ENCODE results near the gene CCDC142. TPM values are rescaled to one million over a fixed set of nuclear protein-coding genes. Genes with fewer than 3 reads are reported as not detected.

The CCDC142 gene
- total RNA-seq, 2 experiments from 2014 or later = 10.2 to 12.4 TPM

DNA sequence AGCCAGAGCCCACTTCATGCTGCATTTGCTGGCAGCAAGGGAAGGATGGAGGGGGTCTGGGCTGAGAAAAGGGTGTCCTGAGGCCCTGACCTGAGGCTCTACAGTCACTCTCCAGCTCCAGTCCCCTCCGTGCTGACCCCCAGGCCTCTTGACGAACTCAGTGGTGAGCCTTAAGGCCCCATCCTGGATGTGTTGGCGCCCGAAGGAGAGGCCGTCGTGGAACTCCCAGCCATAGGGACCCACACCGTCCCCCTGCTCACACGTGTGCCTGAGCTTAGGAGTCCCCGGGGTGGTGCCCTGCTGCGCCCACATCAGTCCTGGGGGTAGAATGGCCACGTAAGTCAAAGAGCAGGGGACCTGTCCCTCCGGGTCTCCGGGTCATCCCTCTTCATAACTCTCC is 18.4 kb downstream of the CCDC142 start:
- intact Hi-C loops (cut with DNase I, micrococcal nuclease) = no loop called here
- Mint-ChIP-seq H3K27ac (peak overlapping the region; percentile 97), H3K4me3 (peak overlapping the region; percentile 82), H3K9me3 (no peaks in the 10 kb centered on the region), H3K4me1 (ENCODE audit: low read depth) (peaks cover 30% of the 10 kb centered on the region), H3K27me3 (no peaks in the 10 kb centered on the region), H3K36me3 (ENCODE audit: low read depth) (peaks cover 16% of the 10 kb centered on the region)
- Histone ChIP-seq H3K36me3 (ENCODE audit: insufficient read depth, low read length) (peaks cover 25% of the 10 kb centered on the region), H3K4me1 (ENCODE audit: insufficient read depth, low read length) (peaks cover 24% of the 10 kb centered on the region), H3K4me3 (ENCODE audit: low read length) (peak overlapping the region; percentile 81), H3K27ac (ENCODE audit: low read depth in 1 of 2, low read length in 2 of 2) (peak overlapping the region in 1 of 2 donors; percentile 80), H3K9me3 (ENCODE audit: control insufficient read depth in 1 of 2, insufficient read depth in 1 of 2, low read length in 2 of 2) (no peaks in the 10 kb centered on the region), H3K27me3 (ENCODE audit: control insufficient read depth in 1 of 2, insufficient read depth in 2 of 2, low read length in 2 of 2) (no peaks in the 10 kb centered on the region)
- POLR2A ChIA-PET = interaction anchor here (0.7 to 1.8 kb wide), 2 partner anchors 9 to 46 kb away, joined by 4 to 12 read pairs; partner anchors contain the start of gene INO80B
- ATAC-seq (ENCODE audit: poor library complexity) = no peak
- peak in 1 of 14 experiments; percentile 36 for DNase-seq
- no peak for TF ChIP-seq CTCF (IDR thresholded peaks at IDR 0.05)
- CTCF ChIA-PET = interaction anchor here (1.3 kb wide), 1 partner anchor 11 kb away, joined by 4 read pairs; no protein-coding TSS in a partner anchor

- peaks cover 34% of the 10 kb centered on the region for H3K4me1 ChIP-seq (ENCODE audit: insufficient read depth, low read length)
- no peak overlapping the region for H3K27ac Mint-ChIP-seq
- POLR2A ChIA-PET = interaction anchor here (0.9 to 1.0 kb wide), 2 partner anchors 18 to 19 kb away, joined by 3 read pairs; no protein-coding TSS in a partner anchor
- H3K9me3 ChIP-seq (ENCODE audit: control insufficient read depth in 1 of 2, insufficient read depth in 1 of 2, low read length in 2 of 2) = no peaks in the 10 kb centered on the region
- DNase-seq (no peak), ATAC-seq (ENCODE audit: poor library complexity) (no peak)
- peak overlapping the region; percentile 82 for H3K4me3 Mint-ChIP-seq
- peaks cover 45% of the 10 kb centered on the region for H3K4me1 Mint-ChIP-seq (ENCODE audit: low read depth)
- intact Hi-C loops (cut with DNase I, micrococcal nuclease) = no loop called here
- H3K36me3 ChIP-seq (ENCODE audit: insufficient read depth, low read length) = peaks cover 25% of the 10 kb centered on the region
- no peaks in the 10 kb centered on the region for H3K27me3 Mint-ChIP-seq
- H3K27me3 ChIP-seq (ENCODE audit: control insufficient read depth in 1 of 2, insufficient read depth in 2 of 2, low read length in 2 of 2) = no peaks in the 10 kb centered on the region
- H3K36me3 Mint-ChIP-seq (ENCODE audit: low read depth) = peaks cover 23% of the 10 kb centered on the region
- no peak overlapping the region for H3K27ac ChIP-seq (ENCODE audit: low read depth in 1 of 2, low read length in 2 of 2)
- CTCF ChIA-PET = no interaction called here
- H3K4me3 ChIP-seq (ENCODE audit: low read length) = no peak overlapping the region
- TF ChIP-seq CTCF (IDR thresholded peaks at IDR 0.05) = no peak
- H3K9me3 Mint-ChIP-seq = no peaks in the 10 kb centered on the region
These were observed 20.1 kb downstream of the CCDC142 start for GRCh38 chr2:74462786-74463105.

- Histone ChIP-seq H3K4me1 (ENCODE audit: insufficient read depth, low read length) (peaks cover 35% of the 10 kb centered on the region), H3K27me3 (ENCODE audit: control insufficient read depth in 1 of 2, insufficient read depth in 2 of 2, low read length in 2 of 2) (no peaks in the 10 kb centered on the region), H3K36me3 (ENCODE audit: insufficient read depth, low read length) (peaks cover 25% of the 10 kb centered on the region), H3K4me3 (ENCODE audit: low read length) (no peak overlapping the region), H3K9me3 (ENCODE audit: control insufficient read depth in 1 of 2, insufficient read depth in 1 of 2, low read length in 2 of 2) (no peaks in the 10 kb centered on the region), H3K27ac (ENCODE audit: low read depth in 1 of 2, low read length in 2 of 2) (no peak overlapping the region)
- H3K36me3 Mint-ChIP-seq (ENCODE audit: low read depth) = peaks cover 29% of the 10 kb centered on the region
- peaks cover 50% of the 10 kb centered on the region for H3K4me1 Mint-ChIP-seq (ENCODE audit: low read depth)
- DNase-seq (no peak), ATAC-seq (ENCODE audit: poor library complexity) (no peak)
- no peaks in the 10 kb centered on the region for H3K27me3 Mint-ChIP-seq
- no peak overlapping the region for H3K27ac Mint-ChIP-seq
- peak overlapping the region; percentile 82 for H3K4me3 Mint-ChIP-seq
- intact Hi-C loops (cut with DNase I, micrococcal nuclease) = no loop called here
- CTCF ChIA-PET = interaction anchor here (0.5 kb wide), 1 partner anchor 704 kb away, joined by 3 read pairs; no protein-coding TSS in a partner anchor
- POLR2A ChIA-PET = interaction anchor here (0.9 to 1.3 kb wide), 4 partner anchors 10 to 20 kb away, joined by 3 to 8 read pairs (median 3); partner anchors contain the start of genes CCDC142, MRPL53 and TTC31
- no peak for TF ChIP-seq CTCF (IDR thresholded peaks at IDR 0.05)
- H3K9me3 Mint-ChIP-seq = no peaks in the 10 kb centered on the region
These were observed 20.6 kb downstream of the CCDC142 start for GRCh38 chr2:74462054-74462785.

Measured in CD4-positive, alpha-beta T cell (primary cell).